ENCODE data around the gene IRF6. TPM values are rescaled to one million over a fixed set of nuclear protein-coding genes. Genes with fewer than 3 reads are reported as not detected.

IRF6 gene
- total RNA-seq, 1 donor from 2014 or later: 0.53 TPM

- DNase-seq (ENCODE audit: low read depth): no peak
Measured at GRCh38 chr1:209790286-209791193, 15.4 kb downstream of the IRF6 start.

- DNase-seq (ENCODE audit: low read depth): no peak
Measured at GRCh38 chr1:209789245-209789644, 16.7 kb downstream of the IRF6 start.

GRCh38 chr1:209787551-209787950, 18.4 kb downstream of the IRF6 start:
- no peak for DNase-seq (ENCODE audit: low read depth)

GRCh38 chr1:209786146-209786545, 19.8 kb downstream of the IRF6 start:
- DNase-seq (ENCODE audit: low read depth): no peak

- DNase-seq (ENCODE audit: low read depth): no peak
Measured at GRCh38 chr1:209785592-209785991, 20.4 kb downstream of the IRF6 start.

- DNase-seq (ENCODE audit: low read depth): peak; percentile 99
Measured at GRCh38 chr1:209784265-209785169, 21.4 kb downstream of the IRF6 start, which contains the start of gene C1orf74. Gene C1orf74 (minus strand): TSS chr1:209784559. CDS start chr1:209783634, 925 bp downstream.

- DNase-seq (ENCODE audit: low read depth): peak; percentile 79
Measured at GRCh38 chr1:209783386-209783785, 22.6 kb downstream of the IRF6 start.

GRCh38 chr1:209780268-209780667, 25.7 kb downstream of the IRF6 start:
- no peak for DNase-seq (ENCODE audit: low read depth)

- no peak for DNase-seq (ENCODE audit: low read depth)
Measured at GRCh38 chr1:209778102-209778501, 27.8 kb downstream of the IRF6 start.

GRCh38 chr1:209777587-209777986, 28.4 kb downstream of the IRF6 start:
- peak; percentile 75 for DNase-seq (ENCODE audit: low read depth)

GRCh38 chr1:209775678-209776077, 30.3 kb downstream of the IRF6 start:
- no peak for DNase-seq (ENCODE audit: low read depth)

- no peak for DNase-seq (ENCODE audit: low read depth)
Measured at GRCh38 chr1:209774592-209774991, 31.4 kb downstream of the IRF6 start.

- no peak for DNase-seq (ENCODE audit: low read depth)
Measured at GRCh38 chr1:209772126-209772525, 33.8 kb downstream of the IRF6 start.

- DNase-seq (ENCODE audit: low read depth): no peak
Measured at GRCh38 chr1:209770636-209771415, 35.1 kb downstream of the IRF6 start.

GRCh38 chr1:209769971-209770370, 36.0 kb downstream of the IRF6 start:
- DNase-seq (ENCODE audit: low read depth): no peak

- peak; percentile 61 for DNase-seq (ENCODE audit: low read depth)
Measured at GRCh38 chr1:209769171-209769904, 36.6 kb downstream of the IRF6 start.

GRCh38 chr1:209768354-209768774, 37.6 kb downstream of the IRF6 start:
- DNase-seq (ENCODE audit: low read depth): no peak

GRCh38 chr1:209767706-209768105, 38.2 kb downstream of the IRF6 start:
- DNase-seq (ENCODE audit: low read depth): no peak

- DNase-seq (ENCODE audit: low read depth): no peak
Measured at GRCh38 chr1:209767096-209767495, 38.8 kb downstream of the IRF6 start.

GRCh38 chr1:209766051-209766450, 39.9 kb downstream of the IRF6 start:
- DNase-seq (ENCODE audit: low read depth): no peak

Data from myocyte (in vitro differentiated cells).